OCI-LY3 (cell line): ENCODE measurements around the gene P2RY13.
A peak's percentile ranks its signal among the peaks of the same experiment; 100 is the strongest.

Experiments
- H2AFZ ChIP-seq: fragments of 200-600, 300-600 bp; shearing (Covaris generic); 2 replicates; pipeline ENCODE4 v1.6.0; 2014; ENCODE audit warnings: antibody characterized with exemption, low read depth, low read length
- H3K27ac ChIP-seq: fragments of 200-600, 300-600 bp; sonication (generic); 2 replicates; pipeline ENCODE4 v1.5.1; 2014; ENCODE audit warnings: mild to moderate bottlenecking, low read length, moderate library complexity, mixed read lengths
- H3K27me3 ChIP-seq: fragments of 200-600, 300-600 bp; sonication (generic); 2 replicates; pipeline ENCODE4 v1.6.1; 2014; ENCODE audit warnings: low read depth, low read length, mixed read lengths
- H3K36me3 ChIP-seq: fragments of 200-600, 300-600 bp; sonication (generic); replicated peaks from 2 replicates; pipeline ENCODE3; 2014; ENCODE audit warnings: low read depth, low read length, mixed read lengths
- H3K4me1 ChIP-seq: fragments of 300-600, 200-600 bp; sonication (generic); 2 replicates; pipeline ENCODE4 v1.6.1; 2014; ENCODE audit warnings: low read length, mixed read lengths
- H3K4me2 ChIP-seq: fragments of 200-600, 300-600 bp; sonication (generic); 2 replicates; pipeline ENCODE4 v1.6.1; 2014; ENCODE audit warnings: low read length, mixed read lengths
- H3K4me3 ChIP-seq: fragments of 300-600, 200-600 bp; sonication (generic); 2 replicates; pipeline ENCODE4 v1.5.1; 2014; ENCODE audit warnings: antibody characterized with exemption, mild to moderate bottlenecking, low read length, moderate library complexity
- H3K79me2 ChIP-seq: fragments of 300-600, 200-600 bp; shearing (Covaris generic); 2 replicates; pipeline ENCODE4 v1.6.1; 2014; ENCODE audit warnings: mild to moderate bottlenecking, low read length, mixed read lengths
- H3K9ac ChIP-seq: fragments of 300-600, 200-600 bp; shearing (Covaris generic); 2 replicates; pipeline ENCODE4 v1.6.0; 2014; ENCODE audit warnings: mild to moderate bottlenecking, low read length, moderate library complexity
- H3K9me3 ChIP-seq: fragments of 200-600, 300-600 bp; shearing (Covaris generic); 2 replicates; pipeline ENCODE4 v1.6.1; 2014; ENCODE audit warnings: low read length, mixed read lengths; ENCODE audit not compliant: insufficient read depth
- H4K20me1 ChIP-seq: fragments of 200-600, 300-600 bp; sonication (generic); 2 replicates; pipeline ENCODE4 v1.6.1; 2016; ENCODE audit warnings: low read length, mixed read lengths; ENCODE audit not compliant: insufficient read depth
- CTCF ChIP-seq: fragments of 200-600, 300-600 bp; sonication (generic); IDR thresholded peaks from 2 replicates; pipeline ENCODE4 v1.5.1; 2014; ENCODE audit warnings: antibody characterized with exemption, low read length, low read depth
- EZH2phosphoT487 ChIP-seq: fragments of 200-600 bp; shearing (Covaris generic); IDR thresholded peaks from 2 replicates; pipeline ENCODE4 v1.6.1; 2018; ENCODE audit warnings: antibody characterized with exemption, mixed run types, low read depth

The P2RY13 gene

GRCh38 chr3:151293127-151293526 is 36.2 kb downstream of the P2RY13 start:
- no peak overlapping the region for H3K9ac ChIP-seq
- no peak overlapping the region for H3K27ac ChIP-seq
- H4K20me1 ChIP-seq: no peaks in the 10 kb centered on the region
- no peaks in the 10 kb centered on the region for H3K79me2 ChIP-seq
- H3K4me3 ChIP-seq: no peak overlapping the region
- H3K27me3 ChIP-seq: no peaks in the 10 kb centered on the region
- H2AFZ ChIP-seq: no peak overlapping the region
- H3K4me1 ChIP-seq: peaks cover 12% of the 10 kb centered on the region
- no peaks in the 10 kb centered on the region for H3K36me3 ChIP-seq
- H3K9me3 ChIP-seq: no peaks in the 10 kb centered on the region
- no peak overlapping the region for H3K4me2 ChIP-seq
- TF ChIP-seq EZH2phosphoT487 (no peak), CTCF (no peak)

DNA sequence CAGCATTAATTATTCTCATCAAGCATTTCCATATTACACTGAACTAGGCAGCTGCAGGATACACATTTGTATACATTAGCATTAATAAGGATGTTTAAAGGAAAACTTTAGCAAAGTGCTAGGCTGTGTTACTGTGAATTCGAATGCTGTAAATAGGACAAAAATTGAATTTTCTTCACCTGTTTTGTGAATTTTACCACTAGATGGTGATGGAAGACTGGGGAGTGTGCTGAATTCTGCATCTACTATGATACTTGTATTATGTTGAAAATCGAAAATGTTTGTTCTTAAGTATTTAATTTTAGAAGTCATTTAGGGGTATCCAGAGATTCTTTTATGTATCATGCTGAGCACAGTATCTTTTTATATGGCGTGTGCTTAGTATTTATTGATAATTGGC is 38.7 kb downstream of the P2RY13 start:
- Histone ChIP-seq H3K9ac (no peak overlapping the region), H3K4me3 (no peak overlapping the region), H4K20me1 (no peaks in the 10 kb centered on the region), H3K4me1 (peaks cover 12% of the 10 kb centered on the region), H3K36me3 (no peaks in the 10 kb centered on the region), H3K4me2 (no peak overlapping the region), H2AFZ (no peak overlapping the region), H3K9me3 (no peaks in the 10 kb centered on the region), H3K27me3 (no peaks in the 10 kb centered on the region), H3K27ac (no peak overlapping the region), H3K79me2 (no peaks in the 10 kb centered on the region)
- TF ChIP-seq EZH2phosphoT487: no peak
- peak; percentile 70 for TF ChIP-seq CTCF

DNA sequence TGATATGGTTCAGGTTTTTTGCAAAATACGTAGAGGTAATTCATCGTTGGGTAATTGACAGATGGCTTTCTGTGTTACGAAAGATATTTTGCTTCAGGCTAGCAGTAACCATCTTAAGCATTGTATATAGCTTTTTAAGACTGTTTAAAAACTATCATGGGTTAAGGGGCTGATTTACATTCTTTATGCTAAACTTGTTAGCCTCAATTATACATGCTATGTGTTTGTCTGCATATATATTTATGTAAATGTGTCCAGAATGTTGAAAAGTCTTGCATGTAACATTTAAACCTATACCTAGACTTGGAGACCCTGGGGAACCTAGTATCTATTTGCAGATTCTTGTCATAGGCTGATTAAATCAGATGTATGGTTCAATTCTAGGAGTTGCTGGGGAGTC is 39.9 kb downstream of the P2RY13 start:
- Histone ChIP-seq H3K9me3 (no peaks in the 10 kb centered on the region), H3K36me3 (no peaks in the 10 kb centered on the region), H3K27ac (no peak overlapping the region), H3K4me3 (no peak overlapping the region), H3K27me3 (no peaks in the 10 kb centered on the region), H2AFZ (no peak overlapping the region), H3K4me1 (peaks cover 12% of the 10 kb centered on the region), H4K20me1 (no peaks in the 10 kb centered on the region), H3K4me2 (peak overlapping the region; percentile 41), H3K79me2 (no peaks in the 10 kb centered on the region), H3K9ac (no peak overlapping the region)
- TF ChIP-seq CTCF: no peak
- no peak for TF ChIP-seq EZH2phosphoT487

DNA sequence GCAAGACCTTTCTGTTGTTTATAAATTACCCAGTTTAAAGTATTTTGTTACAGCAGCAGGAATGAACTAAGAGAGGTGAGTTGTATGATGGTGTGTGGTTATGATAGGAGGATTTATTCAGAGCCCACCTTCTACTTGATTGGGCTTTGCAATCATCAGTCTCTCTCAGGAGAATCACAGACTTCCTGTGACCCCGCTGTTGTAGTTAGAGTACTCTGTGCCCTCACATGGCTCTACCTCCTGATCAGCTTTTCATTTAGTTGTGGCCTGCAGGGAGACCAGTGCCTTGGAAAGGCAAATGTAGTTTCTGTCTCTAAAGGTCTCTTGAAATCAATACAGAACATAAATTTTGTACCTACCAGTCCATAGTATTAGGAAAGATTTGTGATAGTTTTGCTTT is 43.4 kb downstream of the P2RY13 start:
- no peak overlapping the region for H3K4me2 ChIP-seq
- TF ChIP-seq CTCF: no peak
- no peak for TF ChIP-seq EZH2phosphoT487
- no peak overlapping the region for H3K27ac ChIP-seq
- H3K9ac ChIP-seq: no peak overlapping the region
- H3K36me3 ChIP-seq: no peaks in the 10 kb centered on the region
- H3K79me2 ChIP-seq: no peaks in the 10 kb centered on the region
- no peak overlapping the region for H2AFZ ChIP-seq
- H3K4me1 ChIP-seq: peaks cover 17% of the 10 kb centered on the region
- H4K20me1 ChIP-seq: no peaks in the 10 kb centered on the region
- H3K9me3 ChIP-seq: no peaks in the 10 kb centered on the region
- H3K4me3 ChIP-seq: no peak overlapping the region
- H3K27me3 ChIP-seq: no peaks in the 10 kb centered on the region
